ENCODE results near the gene UBA3.

UBA3 gene

GRCh38 chr3:69116897-69117296 is 36.7 kb upstream of the UBA3 start:
- Histone ChIP-seq H3K4ac (ENCODE audit: low read depth in 1 of 2, low read length in 2 of 2) (no peak overlapping the region), H2AFZ (ENCODE audit: low read depth, low read length) (no peak overlapping the region), H3K9me3 (ENCODE audit: control insufficient read depth, low read length) (no peaks in the 10 kb centered on the region), H3K36me3 (ENCODE audit: control insufficient read depth in 1 of 2, insufficient read depth in 2 of 2, low read depth in 1 of 2, low read length in 2 of 2) (no peaks in the 10 kb centered on the region), H4K91ac (ENCODE audit: low read length) (no peak overlapping the region), H3K4me1 (ENCODE audit: control insufficient read depth, insufficient read depth, low read depth, low read length) (no peaks in the 10 kb centered on the region), H2BK120ac (ENCODE audit: low read depth, low read length) (no peak overlapping the region), H3K79me1 (replicated peaks; ENCODE audit: low read length, poor library complexity, severe bottlenecking) (no peaks in the 10 kb centered on the region), H2BK5ac (ENCODE audit: low read depth, low read length, poor library complexity, severe bottlenecking) (no peak overlapping the region), H3K27me3 (ENCODE audit: control insufficient read depth in 1 of 2, insufficient read depth in 1 of 2, low read length in 2 of 2) (no peaks in the 10 kb centered on the region), H3K27ac (ENCODE audit: low read length, poor library complexity, severe bottlenecking) (no peak overlapping the region), H3K4me3 (ENCODE audit: insufficient read depth in 1 of 2, low read depth in 1 of 2, low read length in 2 of 2) (no peak overlapping the region), H3K4me2 (ENCODE audit: low read length, poor library complexity, severe bottlenecking) (no peak overlapping the region), H2BK12ac (ENCODE audit: low read length in 2 of 2) (no peak overlapping the region), H3K18ac (ENCODE audit: low read depth in 1 of 2, low read length in 2 of 2) (no peak overlapping the region), H4K8ac (ENCODE audit: low read length) (no peak overlapping the region), H3K14ac (ENCODE audit: low read length in 2 of 2) (no peak overlapping the region), H2AK5ac (ENCODE audit: low read length, severe bottlenecking) (no peak overlapping the region), H3K23ac (ENCODE audit: low read length in 2 of 2) (no peak overlapping the region), H3K9ac (ENCODE audit: low read length) (no peak overlapping the region), H2BK15ac (ENCODE audit: low read depth, poor library complexity, severe bottlenecking) (no peak overlapping the region)
- 68% methylated on average over 2 of the region's 3 CpGs for WGBS
- DNase-seq: no peak

GRCh38 chr3:69116162-69116561 is 36.0 kb upstream of the UBA3 start:
- no peak overlapping the region for H3K18ac ChIP-seq (ENCODE audit: low read depth in 1 of 2, low read length in 2 of 2)
- H3K23ac ChIP-seq (ENCODE audit: low read length in 2 of 2): no peak overlapping the region
- no peak overlapping the region for H2BK5ac ChIP-seq (ENCODE audit: low read depth, low read length, poor library complexity, severe bottlenecking)
- no peak overlapping the region for H4K91ac ChIP-seq (ENCODE audit: low read length)
- no peaks in the 10 kb centered on the region for H3K79me1 ChIP-seq (replicated peaks; ENCODE audit: low read length, poor library complexity, severe bottlenecking)
- H2BK12ac ChIP-seq (ENCODE audit: low read length in 2 of 2): no peak overlapping the region
- no peaks in the 10 kb centered on the region for H3K4me1 ChIP-seq (ENCODE audit: control insufficient read depth, insufficient read depth, low read depth, low read length)
- no peak overlapping the region for H3K4ac ChIP-seq (ENCODE audit: low read depth in 1 of 2, low read length in 2 of 2)
- DNase-seq: no peak
- no peak overlapping the region for H3K4me3 ChIP-seq (ENCODE audit: insufficient read depth in 1 of 2, low read depth in 1 of 2, low read length in 2 of 2)
- no peak overlapping the region for H3K27ac ChIP-seq (ENCODE audit: low read length, poor library complexity, severe bottlenecking)
- H2BK120ac ChIP-seq (ENCODE audit: low read depth, low read length): no peak overlapping the region
- no peaks in the 10 kb centered on the region for H3K36me3 ChIP-seq (ENCODE audit: control insufficient read depth in 1 of 2, insufficient read depth in 2 of 2, low read depth in 1 of 2, low read length in 2 of 2)
- no peak overlapping the region for H3K14ac ChIP-seq (ENCODE audit: low read length in 2 of 2)
- WGBS: 97% methylated on average over 3 of the region's 4 CpGs
- H2AFZ ChIP-seq (ENCODE audit: low read depth, low read length): no peak overlapping the region
- H3K9ac ChIP-seq (ENCODE audit: low read length): peak overlapping the region; percentile 45
- H3K27me3 ChIP-seq (ENCODE audit: control insufficient read depth in 1 of 2, insufficient read depth in 1 of 2, low read length in 2 of 2): no peaks in the 10 kb centered on the region
- H2AK5ac ChIP-seq (ENCODE audit: low read length, severe bottlenecking): no peak overlapping the region
- no peaks in the 10 kb centered on the region for H3K9me3 ChIP-seq (ENCODE audit: control insufficient read depth, low read length)
- H3K4me2 ChIP-seq (ENCODE audit: low read length, poor library complexity, severe bottlenecking): no peak overlapping the region
- H4K8ac ChIP-seq (ENCODE audit: low read length): no peak overlapping the region
- H2BK15ac ChIP-seq (ENCODE audit: low read depth, poor library complexity, severe bottlenecking): no peak overlapping the region

GRCh38 chr3:69115731-69116130 is 35.6 kb upstream of the UBA3 start:
- no peak overlapping the region for H3K4ac ChIP-seq (ENCODE audit: low read depth in 1 of 2, low read length in 2 of 2)
- H3K23ac ChIP-seq (ENCODE audit: low read length in 2 of 2): no peak overlapping the region
- H2AK5ac ChIP-seq (ENCODE audit: low read length, severe bottlenecking): no peak overlapping the region
- H4K8ac ChIP-seq (ENCODE audit: low read length): no peak overlapping the region
- H3K9me3 ChIP-seq (ENCODE audit: control insufficient read depth, low read length): no peaks in the 10 kb centered on the region
- H3K14ac ChIP-seq (ENCODE audit: low read length in 2 of 2): no peak overlapping the region
- no peak overlapping the region for H4K91ac ChIP-seq (ENCODE audit: low read length)
- no peaks in the 10 kb centered on the region for H3K4me1 ChIP-seq (ENCODE audit: control insufficient read depth, insufficient read depth, low read depth, low read length)
- H2BK12ac ChIP-seq (ENCODE audit: low read length in 2 of 2): no peak overlapping the region
- no peak overlapping the region for H2BK5ac ChIP-seq (ENCODE audit: low read depth, low read length, poor library complexity, severe bottlenecking)
- no peak overlapping the region for H2BK120ac ChIP-seq (ENCODE audit: low read depth, low read length)
- no peak overlapping the region for H3K27ac ChIP-seq (ENCODE audit: low read length, poor library complexity, severe bottlenecking)
- no peak overlapping the region for H2BK15ac ChIP-seq (ENCODE audit: low read depth, poor library complexity, severe bottlenecking)
- no peaks in the 10 kb centered on the region for H3K27me3 ChIP-seq (ENCODE audit: control insufficient read depth in 1 of 2, insufficient read depth in 1 of 2, low read length in 2 of 2)
- WGBS: no CpG with 5 or more reads among the region's 2 CpGs
- H3K4me3 ChIP-seq (ENCODE audit: insufficient read depth in 1 of 2, low read depth in 1 of 2, low read length in 2 of 2): no peak overlapping the region
- H3K18ac ChIP-seq (ENCODE audit: low read depth in 1 of 2, low read length in 2 of 2): no peak overlapping the region
- peak; percentile 13 for DNase-seq
- H3K36me3 ChIP-seq (ENCODE audit: control insufficient read depth in 1 of 2, insufficient read depth in 2 of 2, low read depth in 1 of 2, low read length in 2 of 2): no peaks in the 10 kb centered on the region
- no peaks in the 10 kb centered on the region for H3K79me1 ChIP-seq (replicated peaks; ENCODE audit: low read length, poor library complexity, severe bottlenecking)
- H3K4me2 ChIP-seq (ENCODE audit: low read length, poor library complexity, severe bottlenecking): no peak overlapping the region
- no peak overlapping the region for H2AFZ ChIP-seq (ENCODE audit: low read depth, low read length)
- H3K9ac ChIP-seq (ENCODE audit: low read length): peak overlapping the region; percentile 45

GRCh38 chr3:69113536-69113935 is 33.4 kb upstream of the UBA3 start:
- no peak overlapping the region for H3K4me3 ChIP-seq (ENCODE audit: insufficient read depth in 1 of 2, low read depth in 1 of 2, low read length in 2 of 2)
- no peak overlapping the region for H3K4me2 ChIP-seq (ENCODE audit: low read length, poor library complexity, severe bottlenecking)
- no peak overlapping the region for H3K27ac ChIP-seq (ENCODE audit: low read length, poor library complexity, severe bottlenecking)
- peak overlapping the region; percentile 13 for H3K9ac ChIP-seq (ENCODE audit: low read length)
- no peak overlapping the region for H3K18ac ChIP-seq (ENCODE audit: low read depth in 1 of 2, low read length in 2 of 2)
- H2BK15ac ChIP-seq (ENCODE audit: low read depth, poor library complexity, severe bottlenecking): no peak overlapping the region
- no peak overlapping the region for H2BK120ac ChIP-seq (ENCODE audit: low read depth, low read length)
- no peak overlapping the region for H4K91ac ChIP-seq (ENCODE audit: low read length)
- H2AFZ ChIP-seq (ENCODE audit: low read depth, low read length): no peak overlapping the region
- no peaks in the 10 kb centered on the region for H3K27me3 ChIP-seq (ENCODE audit: control insufficient read depth in 1 of 2, insufficient read depth in 1 of 2, low read length in 2 of 2)
- H4K8ac ChIP-seq (ENCODE audit: low read length): no peak overlapping the region
- H3K14ac ChIP-seq (ENCODE audit: low read length in 2 of 2): no peak overlapping the region
- no peaks in the 10 kb centered on the region for H3K36me3 ChIP-seq (ENCODE audit: control insufficient read depth in 1 of 2, insufficient read depth in 2 of 2, low read depth in 1 of 2, low read length in 2 of 2)
- no peak overlapping the region for H2BK5ac ChIP-seq (ENCODE audit: low read depth, low read length, poor library complexity, severe bottlenecking)
- H3K4me1 ChIP-seq (ENCODE audit: control insufficient read depth, insufficient read depth, low read depth, low read length): no peaks in the 10 kb centered on the region
- no peak overlapping the region for H3K4ac ChIP-seq (ENCODE audit: low read depth in 1 of 2, low read length in 2 of 2)
- no peak overlapping the region for H2AK5ac ChIP-seq (ENCODE audit: low read length, severe bottlenecking)
- DNase-seq: no peak
- no peaks in the 10 kb centered on the region for H3K9me3 ChIP-seq (ENCODE audit: control insufficient read depth, low read length)
- WGBS: 97% methylated on average over 2 of the region's 3 CpGs
- no peak overlapping the region for H3K23ac ChIP-seq (ENCODE audit: low read length in 2 of 2)
- no peak overlapping the region for H2BK12ac ChIP-seq (ENCODE audit: low read length in 2 of 2)
- H3K79me1 ChIP-seq (replicated peaks; ENCODE audit: low read length, poor library complexity, severe bottlenecking): no peaks in the 10 kb centered on the region
